Uterus (tissue), 4 donors: ENCODE measurements around the gene GZMM. TPM values are rescaled to one million over a fixed set of nuclear protein-coding genes. Genes with fewer than 3 reads are reported as not detected.

Experiments used
- DNase-seq, 2 donors: peaks; one replicate each; pipeline ENCODE4 v3.0.0-alpha.2; 2019 to 2020
- H3K27ac ChIP-seq, 2 donors: fragments of 200-600 bp; sonication (generic); 1 replicate in 1 of 2; 2 replicates in 1 of 2; pipeline ENCODE4 v1.5.1; 2016 to 2018
- H3K27me3 ChIP-seq, 2 donors: fragments of 200-600 bp; sonication (generic); one replicate each; pipeline ENCODE4 v1.5.1; 2018 to 2019; ENCODE audit warnings: control low read depth in 1 of 2
- H3K36me3 ChIP-seq, 2 donors: fragments of 200-600 bp; sonication (generic); one replicate each; pipeline ENCODE4 v1.5.1; 2019; ENCODE audit warnings: control low read depth in 1 of 2
- H3K4me1 ChIP-seq, 2 donors: fragments of 200-600 bp; sonication (generic); one replicate each; pipeline ENCODE4 v1.5.1; 2018 to 2019; ENCODE audit warnings: control low read depth in 1 of 2
- H3K4me3 ChIP-seq, 2 donors: fragments of 200-600 bp; sonication (generic); 1 replicate in 1 of 2; 2 replicates in 1 of 2; pipeline ENCODE4 v1.5.1; 2018 to 2019; ENCODE audit warnings: mild to moderate bottlenecking in 1 of 2
- H3K9me3 ChIP-seq, 2 donors: fragments of 200-600 bp; sonication (generic); one replicate each; pipeline ENCODE4 v1.5.1; 2019; ENCODE audit warnings: control low read depth in 1 of 2
- POLR2A ChIP-seq, 2 donors: fragments of 450-650 bp; IDR thresholded peaks; one replicate each; pipeline ENCODE4 v1.6.1; 2016; ENCODE audit warnings: antibody characterized with exemption in 2 of 2, mild to moderate bottlenecking in 1 of 2, moderate library complexity in 1 of 2
- intact Hi-C: fragments of 100-400 bp; cut with DNase I; formaldehyde crosslinking; loops from one replicate; pipeline ENCODE4 v1.15.1; 2023; ENCODE audit warnings: low total_unique reads
- total RNA-seq, 4 donors: library from RNA; depleted of rRNA in 3 of 4; stranded (reverse); fragments of >200 nt in 3 of 4; gene quantifications; one replicate each; pipeline versions ENCODE4 v1.1.0 to v1.2.4, GENCODE V29; 2014 to 2023
- TF ChIP-seq, protein P1 (sequence below), 4 experiments: fragments of 200-600 bp in 2 of 4; fragments of 450-650 bp in 2 of 4; sonication (generic) in 2 of 4; IDR thresholded peaks; one replicate each; pipeline ENCODE4 v1.5.1; 2016 to 2019; ENCODE audit warnings: antibody characterized with exemption in 4 of 4, mild to moderate bottlenecking in 2 of 4, moderate library complexity in 1 of 4
- donor health status: DM: yes; HTN: yes; CAD: no.

GZMM gene
- total RNA-seq, 4 donors from 2014 or later, result 0.62 to 1.6 TPM; not detected in 2

DNA sequence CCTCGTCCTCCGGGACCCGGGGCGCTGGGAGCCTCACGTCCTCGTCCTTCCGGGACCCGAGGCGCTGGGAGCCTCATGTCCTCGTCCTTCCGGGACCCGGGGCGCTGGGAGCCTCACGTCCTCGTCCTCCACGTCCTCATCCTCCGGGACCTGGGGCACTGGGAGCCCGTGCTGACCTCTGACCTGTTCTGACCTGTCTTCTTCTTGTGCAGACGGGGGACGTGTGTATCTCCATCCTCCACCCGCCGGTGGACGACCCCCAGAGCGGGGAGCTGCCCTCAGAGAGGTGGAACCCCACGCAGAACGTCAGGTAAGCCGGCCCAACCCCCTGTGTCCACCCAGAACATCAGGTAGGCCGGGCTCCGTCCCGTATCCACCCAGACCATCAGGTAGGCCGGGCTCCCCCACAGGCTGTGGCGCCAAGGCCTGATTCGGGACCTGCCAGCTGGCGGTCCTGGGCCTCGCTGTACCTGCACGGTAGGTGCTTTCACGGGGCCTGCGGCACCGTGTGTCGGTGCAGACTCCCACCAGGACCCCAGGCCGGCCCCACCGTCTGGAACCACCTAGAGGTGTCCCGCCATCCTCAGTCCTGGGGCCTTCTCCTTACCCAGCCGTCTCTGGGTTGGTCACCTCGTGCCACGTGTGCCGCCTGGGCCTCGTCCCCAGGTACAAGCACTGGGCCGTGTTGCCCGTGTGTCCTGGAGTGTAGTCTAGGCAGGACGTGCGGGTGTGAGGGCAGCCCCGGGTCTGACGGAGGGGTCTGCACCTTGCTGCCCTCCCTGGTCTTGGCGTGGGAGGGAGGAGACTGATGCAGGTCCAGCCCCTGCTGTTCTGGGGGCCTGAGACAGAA is 7.6 kb upstream of the GZMM start:
- DNase-seq, result no peak
- TF ChIP-seq, protein P1, sequence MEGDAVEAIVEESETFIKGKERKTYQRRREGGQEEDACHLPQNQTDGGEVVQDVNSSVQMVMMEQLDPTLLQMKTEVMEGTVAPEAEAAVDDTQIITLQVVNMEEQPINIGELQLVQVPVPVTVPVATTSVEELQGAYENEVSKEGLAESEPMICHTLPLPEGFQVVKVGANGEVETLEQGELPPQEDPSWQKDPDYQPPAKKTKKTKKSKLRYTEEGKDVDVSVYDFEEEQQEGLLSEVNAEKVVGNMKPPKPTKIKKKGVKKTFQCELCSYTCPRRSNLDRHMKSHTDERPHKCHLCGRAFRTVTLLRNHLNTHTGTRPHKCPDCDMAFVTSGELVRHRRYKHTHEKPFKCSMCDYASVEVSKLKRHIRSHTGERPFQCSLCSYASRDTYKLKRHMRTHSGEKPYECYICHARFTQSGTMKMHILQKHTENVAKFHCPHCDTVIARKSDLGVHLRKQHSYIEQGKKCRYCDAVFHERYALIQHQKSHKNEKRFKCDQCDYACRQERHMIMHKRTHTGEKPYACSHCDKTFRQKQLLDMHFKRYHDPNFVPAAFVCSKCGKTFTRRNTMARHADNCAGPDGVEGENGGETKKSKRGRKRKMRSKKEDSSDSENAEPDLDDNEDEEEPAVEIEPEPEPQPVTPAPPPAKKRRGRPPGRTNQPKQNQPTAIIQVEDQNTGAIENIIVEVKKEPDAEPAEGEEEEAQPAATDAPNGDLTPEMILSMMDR (IDR thresholded peaks at IDR 0.05), result no peak
- no peak for TF ChIP-seq POLR2A (IDR thresholded peaks at IDR 0.05)
- no peak overlapping the region for H3K4me3 ChIP-seq
- intact Hi-C loops, result no loop called here
- H3K4me1 ChIP-seq, result peaks cover 0 to 23% of the 10 kb centered on the region in 2 donors
- no peaks in the 10 kb centered on the region for H3K9me3 ChIP-seq
- no peaks in the 10 kb centered on the region for H3K36me3 ChIP-seq
- H3K27me3 ChIP-seq, result no peaks in the 10 kb centered on the region
- no peak overlapping the region for H3K27ac ChIP-seq

DNA sequence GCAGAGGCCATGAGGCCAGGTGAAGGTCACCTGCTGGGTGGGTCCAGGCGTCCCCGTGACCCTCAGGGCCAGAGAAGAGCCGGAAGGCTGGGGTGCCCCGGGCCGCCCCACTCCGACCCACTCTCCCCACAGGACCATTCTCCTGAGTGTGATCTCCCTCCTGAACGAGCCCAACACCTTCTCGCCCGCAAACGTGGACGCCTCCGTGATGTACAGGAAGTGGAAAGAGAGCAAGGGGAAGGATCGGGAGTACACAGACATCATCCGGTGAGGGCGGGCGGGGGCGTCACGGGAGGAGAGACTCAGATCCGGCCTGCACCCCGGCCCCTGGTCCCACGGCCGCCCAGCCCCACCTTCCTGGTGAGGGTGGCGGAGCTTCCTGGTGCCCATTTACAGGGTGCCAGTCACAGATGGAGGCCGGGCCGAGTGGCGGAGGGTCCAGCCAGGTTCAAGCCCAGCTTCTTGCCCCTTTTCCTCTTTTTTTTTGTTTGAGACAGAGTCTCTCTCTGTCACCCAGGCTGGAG is 6.9 kb upstream of the GZMM start:
- Histone ChIP-seq H3K4me3 (no peak overlapping the region), H3K36me3 (no peaks in the 10 kb centered on the region), H3K27ac (no peak overlapping the region), H3K4me1 (peaks cover 0 to 23% of the 10 kb centered on the region in 2 donors), H3K27me3 (no peaks in the 10 kb centered on the region), H3K9me3 (no peaks in the 10 kb centered on the region)
- DNase-seq, result no peak
- TF ChIP-seq, protein P1 (IDR thresholded peaks at IDR 0.05), result no peak
- no peak for TF ChIP-seq POLR2A (IDR thresholded peaks at IDR 0.05)
- intact Hi-C loops, result no loop called here

DNA sequence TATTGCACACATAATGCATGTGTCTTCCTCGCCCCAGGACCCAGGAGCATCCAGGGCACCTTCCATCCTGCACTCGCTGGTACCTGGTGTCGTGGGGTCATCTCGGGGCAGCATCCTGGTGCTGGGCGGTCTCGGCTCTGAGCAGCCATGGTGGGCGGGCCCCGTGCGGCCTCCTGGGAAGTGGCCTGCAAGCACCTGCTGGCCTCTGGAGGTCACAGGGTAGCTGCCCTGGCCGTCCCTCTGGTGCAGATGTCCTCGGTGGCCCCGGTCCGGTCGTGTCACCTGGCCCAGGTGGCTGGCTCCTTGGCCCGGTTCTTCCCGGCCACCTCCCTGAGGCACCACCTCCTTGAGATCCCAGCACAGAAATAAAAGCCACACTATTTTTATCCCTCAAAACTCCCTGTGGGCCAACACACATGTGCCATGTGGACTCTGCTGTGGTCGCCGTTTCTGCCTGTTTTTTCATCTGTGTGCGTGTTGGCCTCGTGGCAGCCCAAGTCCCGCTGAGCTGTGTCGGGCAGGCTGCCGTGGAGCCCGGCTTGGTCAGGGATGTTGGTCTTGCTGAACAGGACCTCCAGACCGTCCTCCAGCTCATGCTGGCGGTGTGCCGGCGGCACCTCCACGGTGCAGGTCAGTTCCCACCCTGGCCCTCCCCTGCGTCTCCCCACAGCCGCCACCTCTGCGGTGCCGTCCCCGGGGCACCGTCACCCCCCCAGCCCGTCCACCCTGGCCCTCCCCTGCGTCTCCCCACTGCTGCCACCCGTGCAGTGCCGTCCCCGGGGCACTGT is 5.0 kb upstream of the GZMM start:
- Histone ChIP-seq H3K4me1 (peaks cover 0 to 14% of the 10 kb centered on the region in 2 donors), H3K4me3 (no peak overlapping the region), H3K27ac (no peak overlapping the region), H3K36me3 (no peaks in the 10 kb centered on the region), H3K27me3 (no peaks in the 10 kb centered on the region), H3K9me3 (no peaks in the 10 kb centered on the region)
- no peak for TF ChIP-seq POLR2A (IDR thresholded peaks at IDR 0.05)
- TF ChIP-seq, protein P1 (IDR thresholded peaks at IDR 0.05), result no peak
- intact Hi-C loops, result no loop called here
- DNase-seq, result no peak

DNA sequence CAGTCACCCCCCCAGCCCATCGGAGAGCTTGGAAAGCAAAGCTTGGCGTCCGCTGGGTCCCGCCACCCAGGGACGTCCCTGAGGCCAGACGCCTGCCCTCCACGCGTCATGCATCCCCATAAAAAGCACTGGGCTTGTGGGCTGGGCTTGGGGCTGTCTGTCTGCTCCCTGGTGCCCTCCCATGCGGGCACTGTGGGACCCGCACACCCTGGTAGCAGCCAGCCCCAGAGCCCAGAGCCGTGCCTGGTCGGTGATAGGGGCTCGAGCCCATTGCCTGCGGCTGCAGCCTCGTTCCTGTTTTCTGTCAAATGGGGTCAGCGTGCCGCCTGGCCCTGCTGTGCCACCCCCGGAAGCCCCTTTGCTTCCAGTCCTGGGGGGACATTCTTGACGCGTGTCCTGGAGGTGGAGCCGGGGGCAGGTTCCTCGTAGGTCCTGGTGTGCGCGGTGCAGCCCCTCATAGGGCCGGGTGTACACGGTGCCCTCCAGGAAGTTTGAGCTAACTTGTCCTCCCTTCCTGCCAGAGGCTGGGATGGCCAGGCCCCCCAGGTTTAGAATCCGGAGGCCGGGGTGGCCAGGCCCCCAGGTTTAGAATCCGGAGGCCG is 4.3 kb upstream of the GZMM start:
- no peaks in the 10 kb centered on the region for H3K27me3 ChIP-seq
- peaks cover 0 to 10% of the 10 kb centered on the region in 2 donors for H3K4me1 ChIP-seq
- no peaks in the 10 kb centered on the region for H3K9me3 ChIP-seq
- intact Hi-C loops, result no loop called here
- no peak for DNase-seq
- TF ChIP-seq, protein P1 (IDR thresholded peaks at IDR 0.05), result no peak
- TF ChIP-seq POLR2A (IDR thresholded peaks at IDR 0.05), result no peak
- no peak overlapping the region for H3K27ac ChIP-seq
- no peaks in the 10 kb centered on the region for H3K36me3 ChIP-seq
- H3K4me3 ChIP-seq, result no peak overlapping the region
